Activated CD8-positive, alpha-beta memory T cell treated with anti-CD3 and anti-CD28 coated beads, Interleukin-2, amount 50 U/mL, for 48 hours (primary cell): Measurements from ENCODE around the gene GCM1.

Source experiments
- DNase-seq: peaks from one replicate; pipeline ENCODE4 v3.0.0-alpha.2; 2020

GCM1 gene

GRCh38 chr6:53101006-53101405 lies 47.6 kb downstream of the GCM1 start:
- DNase-seq = no peak

DNA sequence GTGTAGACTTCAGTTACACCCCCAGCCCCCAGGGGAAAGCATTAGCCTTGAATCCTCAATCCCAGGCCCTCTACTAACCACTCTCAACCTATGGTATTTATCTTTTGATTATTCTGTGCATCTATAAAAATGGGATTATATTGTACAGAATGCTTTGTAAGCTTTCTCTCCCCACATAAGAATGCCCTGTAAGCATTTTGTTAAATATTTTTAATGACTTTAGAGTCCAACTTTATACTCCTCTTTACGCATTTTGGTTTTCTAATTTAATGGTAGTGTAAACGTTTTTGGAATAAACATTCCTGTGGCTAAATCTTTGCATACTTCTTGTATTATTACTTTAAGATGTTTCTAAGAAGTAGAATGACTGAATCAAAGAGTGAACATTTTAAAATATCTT lies 48.1 kb downstream of the GCM1 start:
- DNase-seq = no peak

GRCh38 chr6:53095716-53096115 lies 52.9 kb downstream of the GCM1 start:
- no peak for DNase-seq

DNA sequence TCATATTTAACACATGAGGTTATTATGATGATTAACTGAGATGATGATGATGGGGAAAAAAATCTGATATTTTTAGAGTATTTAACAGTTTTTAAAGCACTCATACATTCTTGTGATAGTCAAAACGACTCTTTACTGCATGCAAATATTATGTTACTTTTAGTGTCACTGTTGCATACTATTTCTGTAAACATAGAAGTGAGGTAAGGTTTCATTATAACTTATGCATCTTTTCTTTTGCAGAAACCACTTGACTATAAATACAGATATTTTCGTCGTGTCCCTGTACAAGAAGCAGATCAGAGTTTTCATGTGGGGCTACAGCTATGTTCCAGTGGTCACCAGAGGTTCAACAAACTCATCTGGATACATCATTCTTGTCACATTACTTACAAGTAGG lies 53.4 kb downstream of the GCM1 start:
- no peak for DNase-seq

GRCh38 chr6:53090576-53090975 lies 58.1 kb downstream of the GCM1 start:
- no peak for DNase-seq

DNA sequence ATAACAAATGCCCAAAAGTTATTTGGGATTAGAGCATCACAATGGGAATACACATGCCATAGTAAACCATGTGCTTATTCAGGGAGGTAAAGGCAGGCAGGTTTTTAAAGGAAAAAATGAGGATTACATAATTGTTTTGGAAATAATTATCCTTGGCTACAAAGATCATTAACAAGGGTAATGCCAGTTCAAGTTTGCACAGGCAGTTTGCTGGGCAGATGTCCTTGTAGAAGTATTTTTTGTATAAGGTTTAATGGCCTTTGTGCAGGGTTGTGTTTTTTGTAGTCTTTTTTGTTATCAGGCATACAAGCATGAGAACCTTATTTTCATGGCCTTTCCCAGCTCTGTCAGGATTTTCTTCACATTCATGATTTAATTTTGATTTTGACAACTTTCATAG lies 58.7 kb downstream of the GCM1 start:
- no peak for DNase-seq

- DNase-seq = no peak
Observed at GRCh38 chr6:53086302-53086701, 62.3 kb downstream of the GCM1 start.

GRCh38 chr6:53080813-53081212 lies 67.8 kb downstream of the GCM1 start:
- no peak for DNase-seq
